T-helper 1 cell treated with Interleukin-12 subunit alpha and Interleukin-12 subunit beta and Interleukin-4 antibody, amounts not matched to agents 30 ng/mL and 1 ng/mL, for 36 hours (primary cell): Measurements from ENCODE around the gene UXS1. TPM values are rescaled to one million over a fixed set of nuclear protein-coding genes. Genes with fewer than 3 reads are reported as not detected.

Experiments used
- intact Hi-C: fragments of 100-400 bp; cut with micrococcal nuclease; formaldehyde crosslinking; loops from one replicate; pipeline ENCODE4 v1.15.1; 2024
- total RNA-seq: library from RNA; stranded (reverse); gene quantifications from 2 replicates; pipeline ENCODE4 v1.2.3, GENCODE V29; 2022

UXS1 gene
- total RNA-seq, 1 donor from 2014 or later: 56.1 TPM

DNA sequence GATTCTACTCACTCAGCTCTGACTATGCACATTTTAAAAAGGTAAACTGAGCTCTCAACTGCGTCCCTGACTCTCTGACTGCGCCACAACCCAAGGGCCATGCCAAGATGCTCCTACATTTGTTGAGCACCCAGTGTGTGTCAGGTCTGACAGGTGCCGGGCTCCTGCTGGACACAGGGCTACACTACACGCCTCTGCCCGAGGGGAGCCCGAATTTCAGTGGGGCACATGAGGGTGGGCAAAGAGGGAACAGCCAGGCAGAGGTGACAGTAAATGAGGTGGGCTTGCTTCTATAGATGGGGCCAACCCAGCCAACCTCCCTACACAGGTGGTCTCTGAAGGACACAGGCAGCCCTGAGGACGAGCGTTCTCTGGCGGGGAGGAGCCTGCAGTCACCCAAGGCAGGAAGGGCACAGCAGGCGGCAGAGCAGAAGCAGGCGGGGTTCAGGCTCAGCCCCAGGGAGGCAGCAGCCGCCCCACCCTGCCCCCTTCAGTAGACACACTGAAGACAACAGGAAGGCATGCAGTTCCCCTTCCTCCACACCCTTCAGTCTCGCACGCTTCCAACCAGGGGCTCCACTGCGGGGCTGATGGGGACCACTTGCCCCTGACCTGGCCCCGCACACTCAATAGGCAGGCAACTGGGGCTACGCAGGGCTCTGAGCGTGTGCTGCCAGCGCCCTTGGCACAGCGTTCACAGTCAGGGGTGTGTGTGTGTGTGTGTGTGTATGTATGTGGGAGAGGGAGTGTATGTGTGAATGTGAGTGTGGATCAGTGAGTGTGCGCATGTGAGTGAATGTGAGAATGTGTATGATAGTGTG, 98.4 kb downstream of the UXS1 start:
- intact Hi-C loops: loop anchor here (1.0 to 10.0 kb wide), 10 partner anchors 39 to 761 kb away; partner anchors contain the start of genes C2orf49 and UXS1

DNA sequence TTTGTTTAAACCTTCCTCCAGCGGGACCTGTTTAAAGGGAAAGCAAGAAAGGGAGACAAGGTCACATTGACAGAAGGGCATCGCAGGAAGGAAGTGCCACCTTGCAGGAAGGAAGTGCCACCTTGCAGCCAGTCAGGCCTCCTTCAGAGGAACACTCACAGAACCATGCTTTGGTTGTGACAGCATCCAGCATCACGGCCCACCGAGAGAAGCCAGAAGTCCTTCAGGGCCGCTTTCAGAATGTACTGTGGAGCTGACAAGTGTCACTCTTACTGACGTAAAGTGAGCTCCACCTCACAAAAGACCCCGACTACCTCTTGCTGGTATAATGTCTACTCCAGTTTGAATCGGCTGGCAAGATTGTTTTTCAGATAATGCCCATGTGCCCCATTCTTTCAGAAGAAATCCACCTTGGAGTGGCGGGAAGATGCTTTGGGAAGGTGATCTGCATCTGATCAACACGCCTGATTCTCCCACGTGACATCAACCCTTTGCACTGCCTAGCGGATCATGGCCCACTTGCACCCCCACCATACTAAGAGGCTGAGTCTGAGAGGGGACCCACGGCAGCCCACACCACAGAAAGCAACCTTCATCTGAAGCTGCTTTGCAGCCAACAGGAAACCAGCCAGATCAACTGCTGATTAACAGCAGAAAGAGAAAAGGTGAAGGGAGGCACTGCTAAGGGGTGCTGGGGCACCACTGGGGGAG, 99.8 kb downstream of the UXS1 start:
- intact Hi-C loops: loop anchor here (1.0 to 10.0 kb wide), 9 partner anchors 37 to 759 kb away; partner anchors contain the start of gene C2orf49

DNA sequence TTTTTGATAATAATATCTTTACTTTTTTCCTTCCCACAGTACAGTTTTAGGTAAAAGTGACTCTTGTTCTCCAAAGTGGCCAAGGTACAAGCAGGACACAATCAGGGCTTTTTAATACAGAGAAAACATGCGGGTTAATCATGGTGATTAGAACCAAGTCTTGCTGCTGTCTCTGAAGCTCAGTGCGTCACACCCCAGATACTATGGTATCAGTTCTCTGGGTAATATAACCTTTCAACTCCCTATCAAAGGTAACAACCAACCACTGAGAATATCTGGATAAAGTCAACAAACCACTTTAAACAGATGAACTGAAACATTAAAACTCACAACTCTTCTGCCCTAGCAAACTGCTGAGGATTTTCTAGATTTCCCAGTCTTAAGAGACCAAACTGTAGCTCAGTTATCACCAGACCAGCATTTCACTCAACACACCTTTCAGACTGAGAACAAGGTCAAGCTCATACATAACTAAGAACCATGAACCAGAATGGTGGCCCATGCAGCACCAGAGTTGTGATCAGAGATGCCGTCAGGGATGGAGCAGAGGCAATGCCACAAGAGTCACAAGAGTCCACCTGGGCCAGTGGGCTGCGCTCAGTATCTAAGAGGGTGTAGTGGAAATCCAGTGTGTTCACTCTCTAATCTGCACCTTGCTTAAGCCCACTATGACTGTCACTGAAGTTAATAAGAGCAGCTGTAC, 103.0 kb downstream of the UXS1 start:
- intact Hi-C loops: loop anchor here (10.0 kb wide), 1 partner anchor 756 kb away; the partner anchor contains the start of gene C2orf49

DNA sequence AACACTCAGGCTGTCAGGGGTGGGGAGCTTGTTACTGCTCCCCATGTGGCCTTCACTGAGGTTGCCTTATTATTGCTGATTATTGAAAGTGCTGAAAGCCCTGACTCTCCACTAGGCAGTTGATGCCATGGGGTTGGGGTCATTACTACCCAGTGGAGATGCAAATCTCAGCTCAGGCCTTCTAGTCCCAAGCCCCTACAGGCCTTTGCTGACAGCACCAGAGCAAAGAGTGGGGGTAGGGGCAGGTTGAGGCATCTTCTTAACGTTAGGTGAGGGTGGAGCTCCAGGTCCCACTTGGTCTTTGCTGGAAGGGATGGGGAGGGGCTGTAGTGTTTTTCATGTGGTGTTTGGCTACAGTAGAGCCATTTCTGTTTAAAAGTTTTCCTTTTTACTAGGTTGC, 104.5 kb downstream of the UXS1 start:
- intact Hi-C loops: loop anchor here (10.0 kb wide), 1 partner anchor 755 kb away; the partner anchor contains the start of gene C2orf49

- intact Hi-C loops: loop anchor here (1.0 kb wide), 2 partner anchors 165 to 509 kb away; no protein-coding TSS in a partner anchor
Measured at GRCh38 chr2:106085181-106085940, 108.7 kb downstream of the UXS1 start.

DNA sequence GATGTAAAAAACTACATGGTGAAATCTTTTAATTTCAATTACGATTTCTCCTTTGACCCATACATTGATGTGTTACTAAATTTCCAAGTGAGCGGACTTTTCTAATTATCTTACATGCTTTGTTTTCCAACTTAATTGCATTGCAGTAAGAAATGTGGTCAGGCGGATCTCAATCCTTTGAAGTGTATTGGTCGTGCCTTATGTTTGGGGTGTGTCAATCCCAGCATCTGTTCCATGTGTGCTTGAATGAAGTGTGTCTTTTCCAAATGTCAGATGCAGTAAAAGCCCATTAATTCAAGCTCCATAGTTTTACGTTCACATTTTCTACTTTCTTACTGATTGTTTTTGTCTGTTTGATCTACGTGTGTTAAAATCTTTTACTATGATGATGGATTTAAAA, 113.1 kb downstream of the UXS1 start:
- intact Hi-C loops: no loop called here

DNA sequence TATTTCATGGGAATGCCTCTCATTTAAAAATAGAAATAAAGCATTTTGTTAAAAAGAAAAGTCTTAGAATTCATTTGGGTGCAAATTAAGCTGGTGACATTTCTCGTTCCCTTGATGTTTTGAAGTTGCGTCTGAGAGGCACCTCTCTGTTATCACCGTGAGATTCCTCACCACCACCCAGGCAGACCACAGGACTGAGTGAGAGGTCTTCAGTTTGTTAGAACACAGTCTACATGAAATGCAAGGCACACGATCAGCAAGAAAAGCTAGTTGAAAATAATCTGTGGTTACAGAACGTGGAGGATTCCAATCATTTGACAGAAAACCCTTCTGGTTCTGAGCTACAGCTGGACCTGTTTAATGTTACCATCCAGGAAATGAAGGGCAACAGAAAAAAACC, 116.0 kb downstream of the UXS1 start:
- intact Hi-C loops: no loop called here

DNA sequence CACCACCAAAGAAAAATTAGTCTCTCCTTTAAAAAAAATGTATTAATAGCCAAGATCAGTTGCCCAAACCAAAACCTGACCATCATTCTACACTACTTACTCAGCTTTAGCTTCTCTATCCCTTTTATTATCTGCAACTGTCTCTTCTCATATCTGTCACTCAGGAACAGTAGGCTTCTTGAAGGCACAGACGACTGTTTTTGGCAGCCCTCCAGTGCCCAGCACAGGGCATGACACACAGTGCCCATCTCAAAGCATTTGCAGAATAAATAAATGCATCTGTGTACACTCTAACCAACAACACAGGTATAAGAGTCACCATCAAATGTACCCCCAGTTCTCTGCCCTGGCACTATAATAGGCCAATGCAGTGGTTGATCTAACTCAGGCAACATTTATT, 117.2 kb downstream of the UXS1 start:
- intact Hi-C loops: no loop called here

- intact Hi-C loops: no loop called here
Measured at GRCh38 chr2:106075048-106075447, 119.1 kb downstream of the UXS1 start.

- intact Hi-C loops: no loop called here
Measured at GRCh38 chr2:106073678-106074406, 120.3 kb downstream of the UXS1 start.

DNA sequence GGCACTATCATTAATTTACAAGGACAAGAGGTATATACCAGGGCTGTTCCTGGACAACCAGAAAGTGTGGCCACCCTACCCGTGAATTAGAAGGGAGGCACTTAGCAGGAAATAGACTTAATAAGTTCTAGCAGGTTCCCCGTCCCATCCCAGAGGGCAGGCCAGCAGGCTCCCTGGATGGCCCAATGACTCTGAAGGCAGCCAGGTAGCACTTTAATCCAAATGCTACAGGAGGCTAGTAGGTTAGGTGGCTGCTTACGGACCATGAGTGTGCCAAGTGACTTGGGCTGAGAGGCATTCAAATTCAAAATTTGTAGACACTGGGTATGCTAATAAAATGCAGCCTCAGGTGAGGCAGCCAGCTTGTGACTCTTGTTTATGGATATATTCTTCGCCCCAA, 123.9 kb downstream of the UXS1 start:
- intact Hi-C loops: no loop called here

DNA sequence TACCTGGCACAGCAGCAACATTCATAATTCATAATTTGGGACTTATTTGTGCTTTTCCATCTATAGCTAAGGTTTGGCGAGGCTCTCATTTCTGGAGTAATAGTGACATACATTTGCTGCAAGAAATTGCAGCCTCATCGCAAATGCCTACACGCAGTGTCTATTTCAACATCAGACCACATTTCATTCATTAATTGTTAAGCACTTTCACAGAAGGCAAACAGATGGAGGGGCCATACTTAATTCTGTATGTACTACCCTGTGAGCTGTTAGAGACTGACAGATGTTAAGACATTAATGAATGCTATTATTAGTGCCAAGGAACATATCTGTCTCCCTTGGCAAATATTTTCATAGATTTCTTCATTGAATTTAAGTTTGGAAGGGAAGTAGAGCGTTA, 125.7 kb downstream of the UXS1 start:
- intact Hi-C loops: no loop called here

GRCh38 chr2:106065983-106066820, 127.9 kb downstream of the UXS1 start:
- intact Hi-C loops: no loop called here

DNA sequence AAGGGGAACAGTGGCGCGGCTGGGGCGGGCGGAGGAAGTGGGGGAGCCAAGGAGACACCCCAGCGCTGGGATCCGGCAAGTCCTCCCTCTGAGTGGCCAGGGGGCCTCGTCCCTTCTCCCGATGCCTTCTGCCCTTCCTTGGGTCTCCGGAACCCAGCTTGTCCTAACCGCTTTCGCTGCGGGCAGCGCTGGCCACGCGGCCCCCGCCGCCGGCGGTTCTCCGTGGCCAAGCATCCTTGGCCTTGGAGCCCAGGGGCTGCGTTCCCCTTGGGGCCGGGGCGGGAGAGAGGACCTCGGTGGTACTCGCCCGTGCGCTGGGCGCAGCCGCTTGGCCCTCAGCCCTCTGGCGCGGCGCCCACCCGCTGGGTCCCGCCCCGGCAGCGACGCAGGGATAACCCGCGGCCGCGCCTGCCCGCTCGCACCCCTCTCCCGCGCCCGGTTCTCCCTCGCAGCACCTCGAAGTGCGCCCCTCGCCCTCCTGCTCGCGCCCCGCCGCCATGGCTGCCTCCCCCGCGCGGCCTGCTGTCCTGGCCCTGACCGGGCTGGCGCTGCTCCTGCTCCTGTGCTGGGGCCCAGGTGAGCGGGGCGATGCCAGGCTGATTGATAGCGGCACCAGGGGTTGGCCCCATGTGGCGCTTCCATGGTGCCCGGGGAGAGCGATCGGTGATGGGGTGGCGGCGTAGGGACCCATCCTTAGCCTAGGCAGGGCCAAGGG, 128.7 kb downstream of the UXS1 start:
- intact Hi-C loops: no loop called here

DNA sequence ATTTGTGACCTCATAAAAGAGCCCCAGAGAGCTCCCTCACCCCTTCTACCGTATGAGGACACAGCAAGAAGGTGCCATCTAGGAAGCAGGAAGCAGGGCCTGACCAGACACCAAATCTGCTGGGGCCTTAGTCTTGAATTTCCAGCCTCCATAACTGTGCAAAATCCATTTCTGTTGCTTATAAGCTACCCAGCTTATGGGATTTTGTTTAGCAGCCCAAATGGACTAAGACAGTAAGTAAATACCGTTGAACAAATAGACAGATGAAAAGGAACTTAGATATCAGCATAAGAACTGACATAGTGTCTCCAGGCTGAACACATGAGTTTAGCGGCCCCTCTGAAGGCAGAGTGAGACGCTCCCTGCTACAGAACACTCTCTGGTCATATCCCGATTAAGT, 130.9 kb downstream of the UXS1 start:
- intact Hi-C loops: no loop called here

GRCh38 chr2:106062627-106063026, 131.5 kb downstream of the UXS1 start:
- intact Hi-C loops: no loop called here

DNA sequence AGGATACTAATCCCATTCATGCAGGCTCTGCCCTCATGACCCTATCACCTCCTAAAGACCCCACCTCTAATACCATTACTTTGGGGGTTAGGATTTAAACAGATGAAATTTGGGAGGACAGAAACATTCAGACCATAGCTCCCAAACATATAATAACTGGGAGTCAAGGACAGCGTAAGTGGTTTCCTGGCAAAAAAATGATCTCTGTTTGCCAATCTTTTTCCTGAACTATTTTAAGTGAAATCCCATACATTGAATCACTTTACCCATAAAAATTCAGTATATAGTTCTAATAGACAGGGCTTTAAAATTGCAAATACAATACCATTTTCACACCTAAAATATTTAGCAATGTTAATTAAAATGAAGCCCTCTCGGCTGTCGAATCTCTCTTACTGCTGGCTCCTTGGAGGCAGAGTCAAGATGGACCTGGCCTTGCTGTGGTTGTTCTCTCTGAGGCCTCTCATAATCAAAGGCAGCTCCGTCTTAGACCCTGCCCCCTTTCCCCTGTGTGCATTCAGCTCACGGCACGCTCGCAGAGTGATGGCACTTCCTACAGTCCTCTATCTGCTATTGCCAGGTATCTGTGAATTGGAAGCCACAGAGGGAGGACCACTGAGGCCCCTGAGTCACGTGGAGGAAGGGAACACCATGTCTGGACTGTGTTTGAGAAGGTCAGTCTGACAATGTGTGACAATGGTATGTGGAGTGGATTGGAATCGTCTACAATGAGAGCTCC, 132.3 kb downstream of the UXS1 start:
- intact Hi-C loops: no loop called here
